ENCODE measurements around the gene SHCBP1.

GRCh38 chr16:46568472-46569230 is 52.5 kb downstream of the SHCBP1 start:
- TF ChIP-seq CTCF (IDR thresholded peaks at IDR 0.05): no peak
- no peak for TF ChIP-seq POLR2A (IDR thresholded peaks at IDR 0.05)

Data from uterus (tissue), 2 donors.